GM23248 (cell line): ENCODE data around the gene CYTH2. TPM values are rescaled to one million over a fixed set of nuclear protein-coding genes. Genes with fewer than 3 reads are reported as not detected.

Source experiments
- DNase-seq: peaks from one replicate; pipeline ENCODE4 v3.0.0-alpha.2; 2015
- H2AFZ ChIP-seq: fragments of 200-600 bp; sonication (generic); 2 replicates; pipeline ENCODE4 v1.6.1; 2016; ENCODE audit warnings: antibody characterized with exemption
- H3F3A ChIP-seq: fragments of 200-600 bp; sonication (generic); 2 replicates; pipeline ENCODE4 v1.6.1; 2016; ENCODE audit warnings: mild to moderate bottlenecking, antibody characterized with exemption, mixed run types; ENCODE audit not compliant: insufficient read depth
- H3K27ac ChIP-seq: fragments of 200-600 bp; sonication (generic); 2 replicates; pipeline ENCODE4 v1.5.1; 2016; ENCODE audit warnings: mild to moderate bottlenecking
- H3K27me3 ChIP-seq: fragments of 200-600 bp; sonication (generic); replicated peaks from 2 replicates; pipeline ENCODE4 v1.6.1; 2016; ENCODE audit warnings: mild to moderate bottlenecking; ENCODE audit not compliant: insufficient read depth
- H3K36me3 ChIP-seq: fragments of 200-600 bp; sonication (generic); 2 replicates; pipeline ENCODE4 v1.6.1; 2016; ENCODE audit warnings: low read depth, mild to moderate bottlenecking
- H3K4me1 ChIP-seq: fragments of 200-600 bp; sonication (generic); 2 replicates; pipeline ENCODE4 v1.6.1; 2016; ENCODE audit warnings: mild to moderate bottlenecking; ENCODE audit not compliant: insufficient read depth
- H3K4me2 ChIP-seq: fragments of 200-600 bp; sonication (generic); one replicate; pipeline ENCODE4 v1.6.1; 2016; ENCODE audit warnings: mild to moderate bottlenecking; ENCODE audit not compliant: unreplicated experiment
- H3K4me3 ChIP-seq: fragments of 200-600 bp; sonication (generic); 2 replicates; pipeline ENCODE4 v1.5.1; 2016; ENCODE audit warnings: mild to moderate bottlenecking
- H3K79me2 ChIP-seq: fragments of 200-600 bp; sonication (generic); 2 replicates; pipeline ENCODE4 v1.6.1; 2016; ENCODE audit warnings: mild to moderate bottlenecking; ENCODE audit not compliant: insufficient read depth
- H3K9ac ChIP-seq: fragments of 200-600 bp; sonication (generic); 2 replicates; pipeline ENCODE4 v1.6.1; 2016; ENCODE audit warnings: mild to moderate bottlenecking
- H3K9me2 ChIP-seq: fragments of 200-600 bp; sonication (generic); 2 replicates; pipeline ENCODE4 v1.6.1; 2016; ENCODE audit warnings: mixed run types, mild to moderate bottlenecking, moderate library complexity; ENCODE audit not compliant: insufficient read depth
- H3K9me3 ChIP-seq: fragments of 200-600 bp; sonication (generic); one replicate; pipeline ENCODE4 v1.6.1; 2017; ENCODE audit warnings: low read depth
- H4K20me1 ChIP-seq: fragments of 200-600 bp; sonication (generic); 2 replicates; pipeline ENCODE4 v1.6.0; 2016; ENCODE audit not compliant: insufficient read depth
- EZH2 ChIP-seq: fragments of 200-600 bp; sonication (generic); IDR thresholded peaks from 2 replicates; pipeline ENCODE4 v1.6.1; 2018; ENCODE audit warnings: antibody characterized with exemption, mild to moderate bottlenecking; ENCODE audit not compliant: insufficient read depth, poor library complexity, severe bottlenecking
- EZH2phosphoT487 ChIP-seq: fragments of 200-600 bp; sonication (generic); IDR thresholded peaks from 2 replicates; pipeline ENCODE4 v1.6.1; 2018; ENCODE audit warnings: antibody characterized with exemption, moderate library complexity, mild to moderate bottlenecking, low read depth; ENCODE audit not compliant: insufficient read depth
- WGBS, 2 experiments: methylation state at CpG; one replicate each; pipeline ENCODE4 v1.1.6; 2015 to 2017; ENCODE audit warnings: low lambda C conversion rate in 2 of 2, low coverage in 1 of 2; ENCODE audit errors: missing lambda C conversion rate in 2 of 2; 5-methylcytosine and 5-hydroxymethylcytosine counted together
- in situ Hi-C: fragments of 300-500 bp; cut with MboI; formaldehyde crosslinking; loops from 2 replicates; pipeline ENCODE4 v1.15.0; 2020
- polyA plus RNA-seq: library from polyadenylated mRNA; unstranded; fragments of >200 nt; fragmentation: Nextera tagmentation; extraction: Ambion mirVana; gene quantifications from 2 replicates; pipeline ENCODE4 v1.2.1, GENCODE V29; 2016
- total RNA-seq: library from RNA; depleted of rRNA; stranded (reverse); fragments of >200 nt; shearing (Covaris generic); gene quantifications from 2 replicates; pipeline ENCODE4 v1.2.3, GENCODE V29; 2014

Gene CYTH2
- total and polyA plus RNA-seq, 2 experiments from 2014 or later, result 40.9 to 86.0 TPM

GRCh38 chr19:48443256-48443655 lies 25.9 kb upstream of the CYTH2 start:
- H3K27ac ChIP-seq, result no peak overlapping the region
- no peak overlapping the region for H3K9ac ChIP-seq
- H3K4me1 ChIP-seq, result no peaks in the 10 kb centered on the region
- H3K9me3 ChIP-seq, result no peaks in the 10 kb centered on the region
- no peak overlapping the region for H3K4me3 ChIP-seq
- H3K36me3 ChIP-seq, result peaks cover 12% of the 10 kb centered on the region
- peak; percentile 50 for DNase-seq
- in situ Hi-C loops, result no loop called here
- WGBS, 2 experiments, result 3 to 6% methylated on average over 13 to 14 of the region's 60 CpGs
- no peak overlapping the region for H3K4me2 ChIP-seq
- H3F3A ChIP-seq, result peaks cover 17% of the 10 kb centered on the region
- no peak overlapping the region for H2AFZ ChIP-seq
- TF ChIP-seq EZH2, result no peak
- no peak for TF ChIP-seq EZH2phosphoT487
- peaks cover 23% of the 10 kb centered on the region for H3K79me2 ChIP-seq
- no peaks in the 10 kb centered on the region for H3K9me2 ChIP-seq
- H4K20me1 ChIP-seq, result no peaks in the 10 kb centered on the region
- no peaks in the 10 kb centered on the region for H3K27me3 ChIP-seq

- no peak for TF ChIP-seq EZH2phosphoT487
- no peak for TF ChIP-seq EZH2
- DNase-seq, result no peak
- no peaks in the 10 kb centered on the region for H3K4me1 ChIP-seq
- no peaks in the 10 kb centered on the region for H3K9me2 ChIP-seq
- in situ Hi-C loops, result no loop called here
- H4K20me1 ChIP-seq, result no peaks in the 10 kb centered on the region
- H3K4me3 ChIP-seq, result peak overlapping the region; percentile 95
- peak overlapping the region; percentile 80 for H2AFZ ChIP-seq
- H3K9ac ChIP-seq, result no peak overlapping the region
- 11 to 14% methylated on average over 24 to 40 of the region's 45 CpGs for WGBS, 2 experiments
- peaks cover 27% of the 10 kb centered on the region for H3K79me2 ChIP-seq
- H3K27me3 ChIP-seq, result no peaks in the 10 kb centered on the region
- peak overlapping the region; percentile 84 for H3K4me2 ChIP-seq
- H3K36me3 ChIP-seq, result peaks cover 15% of the 10 kb centered on the region
- H3K27ac ChIP-seq, result no peak overlapping the region
- H3F3A ChIP-seq, result peaks cover 17% of the 10 kb centered on the region
- H3K9me3 ChIP-seq, result no peaks in the 10 kb centered on the region
Measured at GRCh38 chr19:48443731-48444128, 25.4 kb upstream of the CYTH2 start.

GRCh38 chr19:48444129-48444935 lies 24.8 kb upstream of the CYTH2 start:
- WGBS, 2 experiments, result 9% methylated on average over 29 to 38 of the region's 38 CpGs
- DNase-seq, result no peak
- peak overlapping the region; percentile 80 for H2AFZ ChIP-seq
- no peaks in the 10 kb centered on the region for H4K20me1 ChIP-seq
- H3K4me2 ChIP-seq, result peak overlapping the region; percentile 84
- H3K9me2 ChIP-seq, result no peaks in the 10 kb centered on the region
- no peak for TF ChIP-seq EZH2
- TF ChIP-seq EZH2phosphoT487, result no peak
- no peaks in the 10 kb centered on the region for H3K27me3 ChIP-seq
- H3K4me1 ChIP-seq, result no peaks in the 10 kb centered on the region
- peak overlapping the region; percentile 19 for H3K27ac ChIP-seq
- in situ Hi-C loops, result no loop called here
- peaks cover 17% of the 10 kb centered on the region for H3F3A ChIP-seq
- peak overlapping the region; percentile 95 for H3K4me3 ChIP-seq
- peak overlapping the region; percentile 92 for H3K9ac ChIP-seq
- H3K9me3 ChIP-seq, result no peaks in the 10 kb centered on the region
- peaks cover 15% of the 10 kb centered on the region for H3K36me3 ChIP-seq
- peaks cover 30% of the 10 kb centered on the region for H3K79me2 ChIP-seq

- Histone ChIP-seq H2AFZ (peak overlapping the region; percentile 80), H3K9me3 (no peaks in the 10 kb centered on the region), H3K9ac (peak overlapping the region; percentile 92), H3K27me3 (no peaks in the 10 kb centered on the region), H3K4me1 (no peaks in the 10 kb centered on the region), H3F3A (peaks cover 17% of the 10 kb centered on the region), H4K20me1 (no peaks in the 10 kb centered on the region), H3K36me3 (peaks cover 15% of the 10 kb centered on the region), H3K27ac (peak overlapping the region; percentile 19), H3K4me3 (peak overlapping the region; percentile 95), H3K4me2 (peak overlapping the region; percentile 84), H3K9me2 (no peaks in the 10 kb centered on the region), H3K79me2 (peaks cover 30% of the 10 kb centered on the region)
- no peak for TF ChIP-seq EZH2phosphoT487
- no peak for TF ChIP-seq EZH2
- DNase-seq, result peak; percentile 42
- WGBS, 2 experiments, result 0 to 1% methylated on average over 3 of the region's 3 CpGs
- in situ Hi-C loops, result no loop called here
Measured at GRCh38 chr19:48444936-48445200, 24.3 kb upstream of the CYTH2 start.
